Endothelial cell of umbilical vein (primary cell): ENCODE data around the gene PGGHG. TPM values are rescaled to one million over a fixed set of nuclear protein-coding genes. Genes with fewer than 3 reads are reported as not detected.

Source experiments
- BruUV-seq: library from RNA; stranded (reverse); fragments of 400-500 nt; replicated peaks from 2 replicates; lab custom pipeline; 2021; lab: Mats Ljungman, UMichigan
- CTCF ChIA-PET: fragments of 300-600, 350-600 bp; sonication (Branson Sonifier 250); formaldehyde crosslinking; loops from one replicate; lab custom pipeline; 2021; ENCODE audit warnings: antibody characterized with exemption, inconsistent platforms; lab: Charles Lee
- POLR2A ChIA-PET: fragments of 300-600, 350-600 bp; sonication (Branson Sonifier 250); formaldehyde crosslinking; loops from one replicate; lab custom pipeline; 2021; ENCODE audit warnings: antibody characterized with exemption, inconsistent platforms; lab: Charles Lee
- DNase-seq: peaks from one replicate; pipeline ENCODE4 v3.0.0-alpha.2; 2011; ENCODE audit warnings: low read depth, low spot score
- FAIRE-seq: peaks from 2 replicates; lab custom pipeline; 2011; peaks lifted over from hg19 to GRCh38; lab: Jason Lieb, UNC
- H2AFZ ChIP-seq: 2 replicates; pipeline ENCODE4 v1.6.0; 2012; ENCODE audit warnings: low read depth, low read length, control low read depth, inconsistent platforms
- H3K27ac ChIP-seq: 2 replicates; pipeline ENCODE4 v1.5.1; 2011; ENCODE audit warnings: low read depth, mild to moderate bottlenecking, control low read depth, low read length, moderate library complexity; ENCODE audit not compliant: insufficient read depth
- H3K27me3 ChIP-seq, 2 experiments: 2 replicates each; pipeline versions ENCODE4 v1.6.0 to v1.6.1; 2011; ENCODE audit warnings: low read length in 2 of 2, mixed read lengths in 1 of 2; ENCODE audit not compliant: control insufficient read depth in 2 of 2, insufficient read depth in 2 of 2
- H3K36me3 ChIP-seq, 2 experiments: 2 replicates in 1 of 2; 3 replicates in 1 of 2; pipeline ENCODE4 v1.5.1; 2011; ENCODE audit warnings: low read length in 2 of 2, mild to moderate bottlenecking in 1 of 2, moderate library complexity in 1 of 2; ENCODE audit not compliant: control insufficient read depth in 2 of 2, insufficient read depth in 2 of 2; ENCODE audit errors: extremely low read depth in 1 of 2
- H3K4me1 ChIP-seq: 3 replicates; pipeline ENCODE4 v1.5.1; 2011; ENCODE audit warnings: mild to moderate bottlenecking, low read length; ENCODE audit not compliant: control insufficient read depth, insufficient read depth; ENCODE audit errors: extremely low read depth
- H3K4me2 ChIP-seq: 2 replicates; pipeline ENCODE4 v1.6.1; 2011; ENCODE audit warnings: low read length, control low read depth, mixed read lengths; ENCODE audit not compliant: insufficient read depth
- H3K4me3 ChIP-seq, 3 experiments: fragments of 200-600 bp in 1 of 3; sonication (generic), shearing (Covaris generic) in 1 of 3; replicated peaks in 1 of 3; 2 replicates each; pipeline ENCODE4 v1.5.1; 2011 to 2016; ENCODE audit warnings: control low read depth in 3 of 3, low read length in 3 of 3, mild to moderate bottlenecking in 2 of 3, inconsistent platforms in 1 of 3, low read depth in 1 of 3, moderate library complexity in 1 of 3; ENCODE audit not compliant: insufficient read depth in 1 of 3
- H3K79me2 ChIP-seq: 2 replicates; pipeline ENCODE4 v1.6.0; 2012; ENCODE audit warnings: low read length, inconsistent platforms; ENCODE audit not compliant: control insufficient read depth, insufficient read depth
- H3K9ac ChIP-seq: replicated peaks from 2 replicates; pipeline ENCODE3; 2011; ENCODE audit warnings: low read length, control low read depth; ENCODE audit not compliant: insufficient read depth; ENCODE audit errors: extremely low read depth
- H3K9me1 ChIP-seq: replicated peaks from 3 replicates; pipeline ENCODE4 v1.6.0; 2011; ENCODE audit warnings: mild to moderate bottlenecking, low read length; ENCODE audit not compliant: control insufficient read depth, insufficient read depth; ENCODE audit errors: extremely low read depth
- H3K9me3 ChIP-seq: replicated peaks from 2 replicates; pipeline ENCODE4 v1.5.1; 2012; ENCODE audit warnings: low read length, inconsistent platforms; ENCODE audit not compliant: control insufficient read depth, insufficient read depth
- H4K20me1 ChIP-seq: replicated peaks from 2 replicates; pipeline ENCODE3; 2011; ENCODE audit warnings: mild to moderate bottlenecking, low read length; ENCODE audit not compliant: control insufficient read depth, insufficient read depth; ENCODE audit errors: extremely low read depth
- EZH2 ChIP-seq: IDR thresholded peaks from 2 replicates; pipeline ENCODE4 v1.6.1; 2012; ENCODE audit warnings: borderline replicate concordance, low read depth, mild to moderate bottlenecking, moderate library complexity, low read length, inconsistent platforms; ENCODE audit not compliant: severe bottlenecking
- FOS ChIP-seq: IDR thresholded peaks from 2 replicates; pipeline ENCODE4 v1.6.1; 2011; ENCODE audit warnings: mild to moderate bottlenecking, low read length, moderate library complexity, borderline replicate concordance; ENCODE audit not compliant: insufficient read depth
- GATA2 ChIP-seq: IDR thresholded peaks from 2 replicates; pipeline ENCODE4 v1.7.0; 2011; ENCODE audit warnings: low read depth, mild to moderate bottlenecking, moderate library complexity, mixed read lengths, low read length; ENCODE audit not compliant: insufficient read length, insufficient read depth
- JUN ChIP-seq: IDR thresholded peaks from 2 replicates; pipeline ENCODE4 v1.6.1; 2011; ENCODE audit warnings: borderline replicate concordance, low read depth; ENCODE audit not compliant: insufficient read length, insufficient read depth
- MYC ChIP-seq: IDR thresholded peaks from one replicate; pipeline ENCODE4 v1.6.1; 2011; ENCODE audit warnings: mild to moderate bottlenecking, low read depth, low read length
- POLR2A ChIP-seq: IDR thresholded peaks from 2 replicates; pipeline ENCODE4 v1.6.1; 2012; ENCODE audit warnings: low read depth, mild to moderate bottlenecking, control low read depth, low read length
- POLR2AphosphoS5 ChIP-seq: IDR thresholded peaks from 2 replicates; pipeline ENCODE4 v1.6.1; 2012; ENCODE audit warnings: low read depth, mild to moderate bottlenecking, control low read depth, low read length, moderate library complexity; ENCODE audit not compliant: insufficient read depth
- dilution Hi-C: fragments of 300-500 bp; cut with MboI; formaldehyde crosslinking; loops from one replicate; pipeline ENCODE4 v1.15.0; 2019; ENCODE audit warnings: low sequenced_read_pairs; ENCODE audit not compliant: extremely low pct_ligation_motif_present
- intact Hi-C: fragments of 100-400 bp; cut with micrococcal nuclease; formaldehyde crosslinking; loops from one replicate; pipeline ENCODE4 v1.10.0; 2022
- polyA plus RNA-seq, 4 experiments: library from polyadenylated mRNA; depleted of rRNA in 3 of 4; stranded (reverse) in 3 of 4; unstranded in 1 of 4; fragments of >200 nt; gene quantifications; 2 replicates each; pipeline versions ENCODE4 v1.2.1 to v1.2.3, GENCODE V29; 2011 to 2012; ENCODE audit warnings: missing spikeins in 1 of 4
- total RNA-seq: library from RNA; stranded (reverse); gene quantifications from 2 replicates; pipeline ENCODE4 v1.2.3, GENCODE V29; 2021
- TF ChIP-seq, protein P1 (sequence below), 2 donors: IDR thresholded peaks; 1 replicate in 1 of 2; 2 replicates in 1 of 2; pipeline ENCODE4 v1.5.1; 2011; ENCODE audit warnings: low read length in 2 of 2, mild to moderate bottlenecking in 2 of 2, moderate library complexity in 2 of 2, control low read depth in 1 of 2, inconsistent platforms in 1 of 2, low read depth in 1 of 2; ENCODE audit not compliant: insufficient read depth in 1 of 2; ENCODE audit errors: extremely low read depth in 1 of 2
- TF ChIP-seq, protein P2 (sequence below): IDR thresholded peaks from 2 replicates; pipeline ENCODE4 v1.6.1; 2011; ENCODE audit not compliant: insufficient read depth, insufficient read length

PGGHG gene
- total and polyA plus RNA-seq, 2 donors (not counting 3 experiments of a cell fraction or from before 2014, with no cell fraction given), result 31.6 to 42.4 TPM

DNA sequence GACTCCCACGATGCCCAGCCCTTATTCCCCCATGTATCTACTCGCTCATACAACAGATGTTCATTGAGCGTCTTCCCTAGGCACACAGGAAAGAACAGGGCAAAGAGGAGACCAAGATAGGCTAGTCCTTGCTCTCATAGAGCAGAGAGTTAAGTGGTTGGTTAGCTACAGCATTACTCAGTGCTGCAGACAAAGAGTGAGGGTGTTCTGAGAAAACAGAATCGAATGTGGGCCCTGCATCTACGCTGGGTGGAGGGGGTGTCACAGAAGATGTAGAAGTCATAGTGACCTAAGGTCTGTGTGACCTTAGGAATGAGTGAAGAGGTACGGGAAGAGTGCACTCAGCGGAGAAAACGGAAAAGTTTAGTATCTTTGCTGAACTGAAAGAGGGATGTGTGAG, 39.9 kb upstream of the PGGHG start:
- no peak for DNase-seq
- Histone ChIP-seq H3K27ac (no peak overlapping the region), H3K4me2 (no peak overlapping the region), H3K9me3 (no peaks in the 10 kb centered on the region), H3K4me1 (no peaks in the 10 kb centered on the region), H3K9me1 (no peaks in the 10 kb centered on the region), H3K4me3 (no peak overlapping the region), H3K9ac (no peak overlapping the region), H3K36me3 (peaks cover 29 to 55% of the 10 kb centered on the region in 2 experiments), H3K27me3 (no peaks in the 10 kb centered on the region), H2AFZ (no peak overlapping the region), H3K79me2 (no peaks in the 10 kb centered on the region), H4K20me1 (no peaks in the 10 kb centered on the region)
- ChIA-PET POLR2A (no interaction called here), CTCF (interaction anchor here (5.0 kb wide), 1 partner anchor 114 kb away, joined by 71 read pairs; no protein-coding TSS in a partner anchor)
- intact Hi-C loops (no loop called here), dilution Hi-C loops (no loop called here)
- TF ChIP-seq MYC (no peak), JUN (no peak), EZH2 (no peak), POLR2AphosphoS5 (no peak), POLR2A (no peak), GATA2 (no peak), FOS (no peak)
- TF ChIP-seq, protein P1, sequence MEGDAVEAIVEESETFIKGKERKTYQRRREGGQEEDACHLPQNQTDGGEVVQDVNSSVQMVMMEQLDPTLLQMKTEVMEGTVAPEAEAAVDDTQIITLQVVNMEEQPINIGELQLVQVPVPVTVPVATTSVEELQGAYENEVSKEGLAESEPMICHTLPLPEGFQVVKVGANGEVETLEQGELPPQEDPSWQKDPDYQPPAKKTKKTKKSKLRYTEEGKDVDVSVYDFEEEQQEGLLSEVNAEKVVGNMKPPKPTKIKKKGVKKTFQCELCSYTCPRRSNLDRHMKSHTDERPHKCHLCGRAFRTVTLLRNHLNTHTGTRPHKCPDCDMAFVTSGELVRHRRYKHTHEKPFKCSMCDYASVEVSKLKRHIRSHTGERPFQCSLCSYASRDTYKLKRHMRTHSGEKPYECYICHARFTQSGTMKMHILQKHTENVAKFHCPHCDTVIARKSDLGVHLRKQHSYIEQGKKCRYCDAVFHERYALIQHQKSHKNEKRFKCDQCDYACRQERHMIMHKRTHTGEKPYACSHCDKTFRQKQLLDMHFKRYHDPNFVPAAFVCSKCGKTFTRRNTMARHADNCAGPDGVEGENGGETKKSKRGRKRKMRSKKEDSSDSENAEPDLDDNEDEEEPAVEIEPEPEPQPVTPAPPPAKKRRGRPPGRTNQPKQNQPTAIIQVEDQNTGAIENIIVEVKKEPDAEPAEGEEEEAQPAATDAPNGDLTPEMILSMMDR (IDR thresholded peaks at IDR 0.05; ENCODE audit: extremely low read depth in 1 of 2, insufficient read depth in 1 of 2, low read depth in 1 of 2, low read length in 2 of 2), result no peak
- TF ChIP-seq, protein P2, sequence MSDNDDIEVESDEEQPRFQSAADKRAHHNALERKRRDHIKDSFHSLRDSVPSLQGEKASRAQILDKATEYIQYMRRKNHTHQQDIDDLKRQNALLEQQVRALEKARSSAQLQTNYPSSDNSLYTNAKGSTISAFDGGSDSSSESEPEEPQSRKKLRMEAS, result no peak
- no peak for FAIRE-seq
- BruUV-seq, result no TSS peak
